ENCODE results near the gene ADGRG6.

DNA sequence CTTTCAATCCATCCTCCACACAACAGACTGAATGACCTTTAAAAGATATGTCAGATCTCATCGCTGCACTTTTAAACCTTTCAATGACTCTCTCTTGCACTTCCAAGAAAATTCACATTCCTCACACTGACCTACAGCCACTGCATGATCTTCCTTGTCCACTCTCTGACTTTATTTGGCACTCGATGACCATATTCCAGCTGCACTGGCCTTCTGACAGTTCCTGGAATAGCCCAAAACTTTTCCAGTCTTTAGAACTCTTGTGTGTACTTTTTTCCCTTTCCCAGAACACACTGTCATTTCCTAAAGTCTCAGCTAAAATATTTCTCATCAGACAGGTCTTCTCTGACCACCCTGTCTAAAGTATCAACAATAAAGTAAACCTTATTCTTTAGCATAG lies 174.6 kb downstream of the ADGRG6 start:
- TF ChIP-seq FOXA1 (IDR thresholded peaks at IDR 0.05) (no peak), BHLHE40 (IDR thresholded peaks at IDR 0.05; ENCODE audit: borderline replicate concordance) (no peak), CTBP1 (IDR thresholded peaks at IDR 0.05; ENCODE audit: borderline replicate concordance) (no peak), L3MBTL2 (conservative IDR thresholded peaks at IDR 0.05) (no peak), SP1 (IDR thresholded peaks at IDR 0.05) (no peak), LEF1 (IDR thresholded peaks at IDR 0.05; ENCODE audit: borderline replicate concordance) (no peak), ARNT (IDR thresholded peaks at IDR 0.05) (no peak), SUZ12 (IDR thresholded peaks at IDR 0.05) (no peak), NFRKB (IDR thresholded peaks at IDR 0.05) (no peak), FOXM1 (IDR thresholded peaks at IDR 0.05; ENCODE audit: borderline replicate concordance) (no peak)

All from HEK293T (cell line).